ENCODE data around the gene TOB2.
"Not testable (repeated sequence)": the region's sequence is repeated elsewhere in the genome, so short reads cannot be mapped to it uniquely, and the experiment has no call there.

Gene TOB2

GRCh38 chr22:41468381-41469217 is 22.0 kb upstream of the TOB2 start, which contains the start of the genes ACO2 and PHF5A:
Gene ACO2 (plus strand): TSS chr22:41469117. CDS start chr22:41469147, 30 bp downstream.
Gene PHF5A (minus strand): TSS chr22:41468692. CDS start chr22:41468653, 39 bp downstream.
- in situ Hi-C loops (cut with MboI; ENCODE audit: low sequenced_read_pairs), result no loop called here

- in situ Hi-C loops (cut with MboI; ENCODE audit: low sequenced_read_pairs), result no loop called here
Measured at GRCh38 chr22:41461901-41462300, 15.3 kb upstream of the TOB2 start.

- in situ Hi-C loops (cut with MboI; ENCODE audit: low sequenced_read_pairs), result not testable (repeated sequence)
Measured at GRCh38 chr22:41460071-41460470, 13.5 kb upstream of the TOB2 start.

- in situ Hi-C loops (cut with MboI; ENCODE audit: low sequenced_read_pairs), result no loop called here
Measured at GRCh38 chr22:41459431-41459830, 12.8 kb upstream of the TOB2 start.

GRCh38 chr22:41458161-41458728 is 11.6 kb upstream of the TOB2 start:
- in situ Hi-C loops (cut with MboI; ENCODE audit: low sequenced_read_pairs), result no loop called here

- in situ Hi-C loops (cut with MboI; ENCODE audit: low sequenced_read_pairs), result no loop called here
Measured at GRCh38 chr22:41448189-41448808, 1.7 kb upstream of the TOB2 start.

- in situ Hi-C loops (cut with MboI; ENCODE audit: low sequenced_read_pairs), result no loop called here
Measured at GRCh38 chr22:41447435-41448188, 1.0 kb upstream of the TOB2 start.

GRCh38 chr22:41446057-41446501 is 522 bp downstream of the TOB2 start:
- in situ Hi-C loops (cut with MboI; ENCODE audit: low sequenced_read_pairs), result no loop called here

- in situ Hi-C loops (cut with MboI; ENCODE audit: low sequenced_read_pairs), result no loop called here
Measured at GRCh38 chr22:41445129-41446056, 1.2 kb downstream of the TOB2 start.

- in situ Hi-C loops (cut with MboI; ENCODE audit: low sequenced_read_pairs), result no loop called here
Measured at GRCh38 chr22:41444360-41445128, 2.1 kb downstream of the TOB2 start.

- in situ Hi-C loops (cut with MboI; ENCODE audit: low sequenced_read_pairs), result no loop called here
Measured at GRCh38 chr22:41442240-41442792, 4.3 kb downstream of the TOB2 start.

- in situ Hi-C loops (cut with MboI; ENCODE audit: low sequenced_read_pairs), result not testable (repeated sequence)
Measured at GRCh38 chr22:41440511-41440910, 6.1 kb downstream of the TOB2 start.

GRCh38 chr22:41437198-41437597 is 9.4 kb downstream of the TOB2 start:
- in situ Hi-C loops (cut with MboI; ENCODE audit: low sequenced_read_pairs), result no loop called here

GRCh38 chr22:41436322-41437113 is 10.1 kb downstream of the TOB2 start:
- in situ Hi-C loops (cut with MboI; ENCODE audit: low sequenced_read_pairs), result no loop called here

- in situ Hi-C loops (cut with MboI; ENCODE audit: low sequenced_read_pairs), result no loop called here
Measured at GRCh38 chr22:41435560-41435959, 11.0 kb downstream of the TOB2 start.

GRCh38 chr22:41434361-41435003 is 12.1 kb downstream of the TOB2 start:
- in situ Hi-C loops (cut with MboI; ENCODE audit: low sequenced_read_pairs), result not testable (repeated sequence)

- in situ Hi-C loops (cut with MboI; ENCODE audit: low sequenced_read_pairs), result not testable (repeated sequence)
Measured at GRCh38 chr22:41433480-41433879, 13.1 kb downstream of the TOB2 start.

GRCh38 chr22:41431656-41432055 is 14.9 kb downstream of the TOB2 start:
- in situ Hi-C loops (cut with MboI; ENCODE audit: low sequenced_read_pairs), result no loop called here

All from HL-60/S4 treated with phorbol 12-myristate 13-acetate at 8.2 ng/mL for 4 days and 3 days (cell line).